HCT116 (cell line): ENCODE measurements around the gene SLC6A6. TPM values are rescaled to one million over a fixed set of nuclear protein-coding genes. Genes with fewer than 3 reads are reported as not detected.

Experiments used
- ATAC-seq: fragments of 200-7000 bp; cut with Tn5 transposase; 2 replicates; pipeline ENCODE4 v1.9.1; 2020; ENCODE audit warnings: mild to moderate bottlenecking, moderate library complexity
- BruUV-seq: library from RNA; stranded (reverse); fragments of 400-500 nt; replicated peaks from 2 replicates; lab custom pipeline; 2021; lab: Mats Ljungman, UMichigan
- CTCF ChIA-PET: fragments of 300-600 bp; sonication (Branson Sonifier 250); formaldehyde crosslinking; loops from one replicate; lab custom pipeline; 2021; ENCODE audit warnings: antibody characterized with exemption; lab: Charles Lee
- POLR2A ChIA-PET: fragments of 300-600, 350-600 bp; sonication (Branson Sonifier 250); formaldehyde crosslinking; loops from one replicate; lab custom pipeline; 2021; ENCODE audit warnings: antibody characterized with exemption; lab: Charles Lee
- RAD21 ChIA-PET, 2 experiments: fragments of 300-600 bp; sonication (Branson Sonifier 250); formaldehyde crosslinking; loops; one replicate each; lab custom pipeline; 2023; ENCODE audit warnings: low total read pairs in 2 of 2; ENCODE audit not compliant: uncharacterized antibody in 2 of 2, unreplicated experiment in 2 of 2, low non-redundant PET in 1 of 2; lab: Charles Lee
- DNase-seq: peaks from one replicate; pipeline ENCODE4 v3.0.0-alpha.2; 2010; ENCODE audit warnings: low read depth, low spot score
- H2AFZ ChIP-seq: fragments of 200-600 bp; shearing (Covaris generic), sonication (generic); 2 replicates; pipeline ENCODE4 v1.6.1; 2017; ENCODE audit warnings: low read depth, mixed run types, mixed read lengths, antibody characterized with exemption, low read length; ENCODE audit not compliant: poor library complexity, severe bottlenecking
- H3K27ac ChIP-seq: 2 replicates; pipeline ENCODE4 v1.5.1; 2012; ENCODE audit warnings: low read depth, low read length
- H3K27me3 ChIP-seq: fragments of 200-600 bp; sonication (generic); 2 replicates; pipeline ENCODE4 v1.6.1; 2016; ENCODE audit warnings: mixed run types, low read length, mixed read lengths; ENCODE audit not compliant: insufficient read depth
- H3K36me3 ChIP-seq, 2 experiments: fragments of 200-500 bp in 1 of 2; fragments of 200-600 bp in 1 of 2; sonication (Bioruptor generic) in 1 of 2; sonication (generic) in 1 of 2; 2 replicates each; pipeline versions ENCODE4 v1.5.1 to v1.6.1; 2014 to 2016; ENCODE audit warnings: low read length in 2 of 2, inconsistent platforms in 1 of 2, mixed read lengths in 1 of 2, mixed run types in 1 of 2; ENCODE audit not compliant: insufficient read depth in 2 of 2, control insufficient read depth in 1 of 2
- H3K4me1 ChIP-seq, 2 experiments: fragments of 200-600 bp in 1 of 2; sonication (generic) in 1 of 2; 2 replicates each; pipeline versions ENCODE4 v1.5.1 to v1.6.1; 2012 to 2017; ENCODE audit warnings: low read length in 2 of 2, inconsistent platforms in 1 of 2, mild to moderate bottlenecking in 1 of 2, mixed read lengths in 1 of 2, mixed run types in 1 of 2, moderate library complexity in 1 of 2; ENCODE audit not compliant: insufficient read depth in 2 of 2, control insufficient read depth in 1 of 2
- H3K4me2 ChIP-seq: fragments of 200-600 bp; sonication (generic); 2 replicates; pipeline ENCODE4 v1.6.1; 2017; ENCODE audit warnings: mixed run types, low read length, mixed read lengths
- H3K4me3 ChIP-seq, 2 experiments: fragments of 200-600 bp in 1 of 2; sonication (generic) in 1 of 2; replicated peaks in 1 of 2; 2 replicates each; pipeline ENCODE4 v1.5.1; 2011 to 2016; ENCODE audit warnings: low read length in 2 of 2, control low read depth in 1 of 2, low read depth in 1 of 2, mild to moderate bottlenecking in 1 of 2, mixed read lengths in 1 of 2, mixed run types in 1 of 2
- H3K79me2 ChIP-seq: fragments of 200-600 bp; sonication (generic); 2 replicates; pipeline ENCODE4 v1.6.1; 2017; ENCODE audit warnings: mild to moderate bottlenecking, mixed run types, low read length, moderate library complexity, mixed read lengths; ENCODE audit not compliant: insufficient read depth
- H3K9ac ChIP-seq: fragments of 200-600 bp; sonication (generic); 2 replicates; pipeline ENCODE4 v1.6.1; 2016; ENCODE audit warnings: low read length, mixed read lengths
- H3K9me2 ChIP-seq: fragments of 200-600 bp; sonication (generic), shearing (Covaris generic); 2 replicates; pipeline ENCODE4 v1.6.1; 2017; ENCODE audit warnings: mixed run types, mild to moderate bottlenecking, moderate library complexity; ENCODE audit not compliant: insufficient read depth
- H3K9me3 ChIP-seq, 2 experiments: fragments of 200-500 bp in 1 of 2; fragments of 200-600 bp in 1 of 2; sonication (Bioruptor generic) in 1 of 2; sonication (generic) in 1 of 2; 2 replicates each; pipeline ENCODE4 v1.6.1; 2014 to 2017; ENCODE audit warnings: low read length in 2 of 2, mixed read lengths in 2 of 2, inconsistent platforms in 1 of 2, low read depth in 1 of 2, mild to moderate bottlenecking in 1 of 2, mixed run types in 1 of 2, moderate library complexity in 1 of 2; ENCODE audit not compliant: control insufficient read depth in 1 of 2, insufficient read depth in 1 of 2
- H4K20me1 ChIP-seq: fragments of 200-600 bp; sonication (generic), shearing (Covaris generic); 2 replicates; pipeline ENCODE4 v1.6.1; 2017; ENCODE audit warnings: mixed run types, mild to moderate bottlenecking, moderate library complexity; ENCODE audit not compliant: insufficient read depth
- CEBPB ChIP-seq: IDR thresholded peaks from 2 replicates; pipeline ENCODE4 v1.6.1; 2012; ENCODE audit warnings: low read depth
- EGR1 ChIP-seq: IDR thresholded peaks from 2 replicates; pipeline ENCODE4 v1.6.1; 2012; ENCODE audit warnings: low read depth
- ELF1 ChIP-seq: IDR thresholded peaks from 2 replicates; pipeline ENCODE4 v1.6.1; 2012; ENCODE audit warnings: low read depth, borderline replicate concordance
- FOSL1 ChIP-seq: IDR thresholded peaks from 2 replicates; pipeline ENCODE4 v1.6.1; 2012; ENCODE audit warnings: low read depth
- POLR2A ChIP-seq: IDR thresholded peaks from 2 replicates; pipeline ENCODE4 v1.7.0; 2011; ENCODE audit warnings: borderline replicate concordance; ENCODE audit not compliant: insufficient read depth, insufficient read length; ENCODE audit errors: extremely low read depth
- POLR2AphosphoS5 ChIP-seq: IDR thresholded peaks from 2 replicates; pipeline ENCODE4 v1.6.1; 2011; ENCODE audit warnings: mild to moderate bottlenecking, low read depth, low read length, moderate library complexity
- RAD21 ChIP-seq: IDR thresholded peaks from 2 replicates; pipeline ENCODE4 v1.6.1; 2012; ENCODE audit warnings: low read depth, mild to moderate bottlenecking
- SIN3A ChIP-seq: IDR thresholded peaks from 2 replicates; pipeline ENCODE4 v1.6.1; 2012; ENCODE audit warnings: low read depth
- SP1 ChIP-seq: IDR thresholded peaks from 2 replicates; pipeline ENCODE4 v1.6.1; 2012; ENCODE audit warnings: low read depth
- SRF ChIP-seq: IDR thresholded peaks from 2 replicates; pipeline ENCODE4 v1.6.1; 2012; ENCODE audit warnings: low read depth
- TCF7L2 ChIP-seq: IDR thresholded peaks from 2 replicates; pipeline ENCODE4 v1.7.0; 2011; ENCODE audit warnings: borderline replicate concordance, inconsistent platforms; ENCODE audit not compliant: insufficient read depth, insufficient read length; ENCODE audit errors: extremely low read depth
- ZFX ChIP-seq: fragments of 450-650 bp; IDR thresholded peaks from 2 replicates; pipeline ENCODE4 v1.6.1; 2017
- intact Hi-C: fragments of 100-400 bp; cut with micrococcal nuclease; formaldehyde crosslinking; loops from 2 replicates; pipeline ENCODE4 v1.10.0; 2022
- total RNA-seq: library from RNA; stranded (reverse); gene quantifications from one replicate; pipeline ENCODE4 v1.2.1, GENCODE V29; 2021; ENCODE audit not compliant: unreplicated experiment
- TF ChIP-seq, protein P1 (sequence below): IDR thresholded peaks from 2 replicates; pipeline ENCODE4 v1.6.1; 2011; ENCODE audit warnings: mild to moderate bottlenecking, low read length, moderate library complexity; ENCODE audit not compliant: insufficient replicate concordance; ENCODE audit errors: extremely low read depth
- TF ChIP-seq, protein P2 (sequence below): IDR thresholded peaks from 2 replicates; pipeline ENCODE4 v1.6.1; 2012

Gene SLC6A6
- total RNA-seq, 1 experiment from 2014 or later, result 36.3 TPM

DNA sequence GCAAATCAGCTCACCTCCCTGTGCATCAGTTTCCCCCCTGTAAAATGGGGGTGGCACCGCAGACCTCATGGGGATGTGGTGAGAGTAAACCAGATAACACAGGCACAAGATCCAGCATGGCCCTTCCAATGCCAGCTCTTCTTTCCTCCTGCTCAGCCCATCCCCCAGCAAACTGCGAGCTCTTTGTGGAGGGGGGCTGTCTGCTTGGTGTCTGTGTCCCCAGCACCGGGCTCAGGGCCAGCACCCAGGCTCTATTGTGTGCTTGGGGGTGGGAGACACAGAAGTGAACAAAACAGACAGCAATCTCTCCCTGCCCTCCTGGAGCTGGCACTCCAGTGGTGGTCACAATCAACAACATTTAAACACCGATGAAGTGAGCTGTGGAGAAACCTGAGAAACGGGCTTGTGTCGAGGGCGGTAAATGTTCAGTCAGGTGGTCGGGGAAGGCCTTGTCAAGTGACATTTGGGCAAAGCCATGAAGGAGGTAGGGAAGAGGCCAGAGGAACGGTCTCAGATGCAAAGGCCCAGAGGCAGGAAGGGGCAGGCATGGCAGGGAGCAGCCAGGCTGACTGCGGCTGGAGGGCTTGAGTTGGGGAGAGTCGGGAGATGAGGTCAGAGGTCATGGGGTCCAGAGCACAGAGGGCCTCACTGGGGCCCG is 109.3 kb downstream of the SLC6A6 start:
- no peak overlapping the region for H3K4me3 ChIP-seq
- H3K27me3 ChIP-seq, result no peaks in the 10 kb centered on the region
- CTCF ChIA-PET, result no interaction called here
- H4K20me1 ChIP-seq, result no peaks in the 10 kb centered on the region
- POLR2A ChIA-PET, result no interaction called here
- TF ChIP-seq FOSL1, result no peak
- TF ChIP-seq ZFX, result no peak
- no peak for TF ChIP-seq POLR2A
- no peak for TF ChIP-seq SIN3A
- no peak for TF ChIP-seq CEBPB
- no peak for TF ChIP-seq SP1
- TF ChIP-seq TCF7L2, result no peak
- TF ChIP-seq, protein P1, sequence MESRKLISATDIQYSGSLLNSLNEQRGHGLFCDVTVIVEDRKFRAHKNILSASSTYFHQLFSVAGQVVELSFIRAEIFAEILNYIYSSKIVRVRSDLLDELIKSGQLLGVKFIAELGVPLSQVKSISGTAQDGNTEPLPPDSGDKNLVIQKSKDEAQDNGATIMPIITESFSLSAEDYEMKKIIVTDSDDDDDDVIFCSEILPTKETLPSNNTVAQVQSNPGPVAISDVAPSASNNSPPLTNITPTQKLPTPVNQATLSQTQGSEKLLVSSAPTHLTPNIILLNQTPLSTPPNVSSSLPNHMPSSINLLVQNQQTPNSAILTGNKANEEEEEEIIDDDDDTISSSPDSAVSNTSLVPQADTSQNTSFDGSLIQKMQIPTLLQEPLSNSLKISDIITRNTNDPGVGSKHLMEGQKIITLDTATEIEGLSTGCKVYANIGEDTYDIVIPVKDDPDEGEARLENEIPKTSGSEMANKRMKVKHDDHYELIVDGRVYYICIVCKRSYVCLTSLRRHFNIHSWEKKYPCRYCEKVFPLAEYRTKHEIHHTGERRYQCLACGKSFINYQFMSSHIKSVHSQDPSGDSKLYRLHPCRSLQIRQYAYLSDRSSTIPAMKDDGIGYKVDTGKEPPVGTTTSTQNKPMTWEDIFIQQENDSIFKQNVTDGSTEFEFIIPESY, result no peak
- no peak for TF ChIP-seq EGR1
- no peak for TF ChIP-seq SRF
- TF ChIP-seq, protein P2, sequence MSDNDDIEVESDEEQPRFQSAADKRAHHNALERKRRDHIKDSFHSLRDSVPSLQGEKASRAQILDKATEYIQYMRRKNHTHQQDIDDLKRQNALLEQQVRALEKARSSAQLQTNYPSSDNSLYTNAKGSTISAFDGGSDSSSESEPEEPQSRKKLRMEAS, result no peak
- TF ChIP-seq ELF1, result no peak
- no peak for TF ChIP-seq POLR2AphosphoS5
- TF ChIP-seq RAD21, result no peak
- ATAC-seq (no peak), DNase-seq (no peak)
- intact Hi-C loops, result no loop called here
- H3K9me2 ChIP-seq, result no peaks in the 10 kb centered on the region
- no peaks in the 10 kb centered on the region for H3K9me3 ChIP-seq
- H3K9ac ChIP-seq, result no peak overlapping the region
- H3K4me1 ChIP-seq, result peaks cover 0 to 4% of the 10 kb centered on the region in 2 experiments; a peak in 1 of 4 replicates
- no TSS peak for BruUV-seq
- H3K27ac ChIP-seq, result no peak overlapping the region
- RAD21 ChIA-PET, result no interaction called here
- no peak overlapping the region for H3K4me2 ChIP-seq
- no peaks in the 10 kb centered on the region for H3K36me3 ChIP-seq
- no peaks in the 10 kb centered on the region for H3K79me2 ChIP-seq
- H2AFZ ChIP-seq, result no peak overlapping the region
